Mucosa of gallbladder (tissue), 1 donor: Measurements from ENCODE around the gene OSBPL2. TPM values are rescaled to one million over a fixed set of nuclear protein-coding genes. Genes with fewer than 3 reads are reported as not detected.

Experiments
- DNase-seq: peaks from one replicate; pipeline ENCODE4 v3.0.0-alpha.2; 2020; ENCODE audit warnings: low spot score
- total RNA-seq: library from RNA; stranded (reverse); gene quantifications from one replicate; pipeline ENCODE4 v1.2.1, GENCODE V29; 2021
- donor health status: DM: no; HTN: no; CAD: no.

OSBPL2 gene
- total RNA-seq, 1 donor from 2014 or later, result 85.3 TPM

GRCh38 chr20:62326959-62327725 is 88.8 kb downstream of the OSBPL2 start:
- DNase-seq, result no peak

DNA sequence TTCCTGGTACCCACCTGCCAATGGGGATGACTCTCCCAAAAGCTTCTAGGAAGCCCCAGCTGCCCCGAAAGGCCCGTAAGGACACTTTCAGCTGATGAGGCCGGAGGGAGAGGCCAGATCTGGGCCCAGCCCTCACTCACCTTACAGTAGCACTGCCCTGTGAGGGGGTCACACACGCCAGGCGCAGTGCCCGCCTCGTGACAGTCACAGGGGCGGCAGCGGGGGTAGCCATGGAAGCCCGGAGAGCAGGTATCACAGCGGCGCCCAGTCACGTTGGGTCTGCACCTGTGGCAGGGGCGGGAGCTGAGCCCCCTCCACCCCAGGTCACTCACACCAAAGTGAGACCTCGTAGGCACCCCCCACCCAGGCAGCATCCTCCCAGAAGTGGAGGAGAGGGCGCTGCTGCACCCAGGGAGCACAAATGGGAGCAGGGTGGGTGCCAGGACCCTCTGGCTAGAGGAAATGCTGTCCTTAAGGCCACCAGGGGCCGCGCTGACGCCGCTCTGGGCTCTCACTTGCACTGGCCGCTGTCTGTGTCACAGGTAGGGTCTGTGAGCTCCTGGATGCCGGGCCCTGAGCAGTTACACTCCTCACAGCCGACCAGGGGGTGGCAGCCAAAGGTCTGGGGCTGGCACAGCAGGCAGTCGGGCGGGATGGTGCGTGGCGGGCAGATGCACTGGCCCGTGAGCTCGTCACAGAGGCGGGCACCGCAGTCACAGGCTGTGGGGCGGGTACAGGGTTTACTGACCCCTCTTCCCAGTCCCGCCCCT is 89.6 kb downstream of the OSBPL2 start:
- no peak for DNase-seq

- DNase-seq, result no peak
Measured at GRCh38 chr20:62328684-62329388, 90.5 kb downstream of the OSBPL2 start.

- DNase-seq, result no peak
Measured at GRCh38 chr20:62329389-62330377, 91.4 kb downstream of the OSBPL2 start.

DNA sequence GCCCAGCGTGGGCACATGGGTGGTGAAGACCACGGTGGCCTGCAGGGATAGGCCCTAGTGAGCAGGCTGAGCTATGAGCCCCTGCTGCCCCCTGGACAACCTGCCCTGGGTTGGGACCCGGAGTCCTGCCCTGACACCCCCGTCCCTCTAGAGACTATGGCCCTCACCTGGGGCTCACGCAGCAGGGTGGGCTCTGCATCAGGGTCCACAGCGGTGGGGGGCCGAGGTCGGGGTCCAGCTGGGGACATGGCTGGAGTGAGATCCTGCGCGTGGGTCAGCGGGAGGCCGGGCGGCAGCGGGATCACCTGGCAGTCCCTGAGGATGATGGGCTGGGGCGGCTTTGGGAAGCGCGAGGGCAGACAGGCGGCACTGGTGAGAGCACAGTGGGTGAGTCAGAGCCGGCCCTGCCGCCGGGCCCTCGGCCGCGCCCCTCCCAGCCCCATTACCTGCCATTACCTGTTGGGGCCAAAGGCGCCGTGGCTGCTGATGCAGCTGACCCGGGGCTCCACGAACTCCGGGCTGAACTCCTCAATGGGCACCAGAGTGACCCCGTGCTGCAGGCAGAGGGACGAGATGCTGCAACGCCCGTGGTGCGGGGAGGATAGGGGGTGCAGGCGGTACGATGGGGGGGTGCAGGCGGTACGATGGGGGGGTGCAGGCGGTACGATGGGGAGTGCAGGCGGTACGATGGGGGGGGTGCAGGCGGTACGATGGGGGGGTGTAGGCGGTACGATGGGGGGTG is 92.4 kb downstream of the OSBPL2 start:
- no peak for DNase-seq

DNA sequence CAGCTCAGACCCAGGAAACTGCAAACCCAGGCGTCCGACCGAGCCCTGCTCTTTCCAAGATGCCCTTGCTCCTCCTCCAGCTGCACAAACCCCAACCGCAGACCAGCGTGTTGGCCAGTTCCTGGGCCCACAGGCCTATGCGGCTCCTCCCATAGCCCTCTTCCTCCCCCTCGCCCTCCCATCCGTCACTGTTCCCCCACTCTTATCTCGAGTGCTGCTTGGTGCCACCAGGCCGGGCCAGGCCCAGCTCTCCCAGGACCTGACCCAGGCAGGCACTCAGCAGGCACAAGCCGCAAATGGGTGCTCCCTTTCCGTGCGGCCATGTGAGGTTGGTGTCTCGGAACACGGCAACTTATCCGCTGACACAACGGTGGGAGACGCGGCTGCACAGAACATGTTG is 93.0 kb downstream of the OSBPL2 start:
- DNase-seq, result no peak

DNA sequence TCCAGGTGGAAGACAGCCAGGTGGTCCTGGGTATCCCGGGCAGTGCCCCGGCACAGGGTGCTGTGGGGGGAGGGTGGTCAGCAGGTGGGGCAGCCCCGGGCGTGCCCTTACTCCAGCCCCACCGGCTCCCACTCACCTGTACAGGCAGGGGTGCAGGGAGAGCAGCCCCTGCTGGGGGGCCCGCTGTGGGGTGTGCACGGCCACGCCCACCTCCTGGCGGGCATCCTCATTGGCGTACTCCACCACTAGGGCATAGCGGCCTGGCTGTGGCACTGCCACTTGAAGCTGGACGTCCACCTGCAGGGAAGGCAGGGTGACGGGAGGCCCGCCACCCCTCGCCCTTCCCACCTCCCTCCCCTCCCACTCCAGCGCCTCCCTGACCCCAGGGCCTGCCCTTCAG is 94.1 kb downstream of the OSBPL2 start:
- no peak for DNase-seq

DNA sequence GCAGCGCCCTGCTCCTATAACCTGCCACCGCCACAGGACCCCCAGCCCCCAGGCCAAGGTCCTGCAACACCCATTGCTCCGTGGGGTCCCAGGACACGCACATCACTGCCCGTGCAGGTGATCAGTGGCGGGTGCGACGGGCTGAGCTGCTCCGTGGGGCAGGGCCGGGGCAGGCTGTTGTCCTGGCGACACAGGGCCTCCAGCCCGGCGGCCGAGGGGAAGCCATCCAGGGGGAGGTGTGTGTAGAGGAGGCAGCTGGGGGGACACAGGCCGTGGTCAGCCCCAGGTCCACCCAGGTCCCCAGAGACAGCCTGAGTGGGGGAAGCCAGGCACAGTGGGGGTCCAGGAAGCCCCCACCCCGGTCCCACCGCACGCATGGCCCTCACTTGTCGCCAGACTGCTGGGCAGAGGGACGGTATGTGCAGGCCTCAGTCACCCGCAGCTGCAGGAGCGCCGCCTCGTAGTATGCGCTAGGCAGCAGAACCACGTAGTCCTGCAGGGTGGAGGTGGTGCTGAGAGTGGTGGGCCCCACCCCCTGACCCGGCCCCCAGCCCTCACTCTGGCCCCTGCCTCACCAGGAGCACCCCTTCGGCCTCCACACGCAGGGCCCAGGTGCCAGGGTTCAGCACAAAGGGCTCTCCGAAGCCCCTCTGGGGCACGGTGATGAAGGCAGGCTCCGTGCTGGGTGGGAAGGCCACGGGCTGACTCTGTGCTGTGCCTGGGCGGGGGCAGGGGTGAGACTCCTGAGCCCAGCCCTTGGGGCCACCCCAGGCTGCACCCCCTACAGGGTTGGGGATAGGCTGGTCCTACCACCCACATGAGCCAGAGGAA is 94.9 kb downstream of the OSBPL2 start:
- no peak for DNase-seq

- DNase-seq, result no peak
Measured at GRCh38 chr20:62333820-62334595, 95.7 kb downstream of the OSBPL2 start.

DNA sequence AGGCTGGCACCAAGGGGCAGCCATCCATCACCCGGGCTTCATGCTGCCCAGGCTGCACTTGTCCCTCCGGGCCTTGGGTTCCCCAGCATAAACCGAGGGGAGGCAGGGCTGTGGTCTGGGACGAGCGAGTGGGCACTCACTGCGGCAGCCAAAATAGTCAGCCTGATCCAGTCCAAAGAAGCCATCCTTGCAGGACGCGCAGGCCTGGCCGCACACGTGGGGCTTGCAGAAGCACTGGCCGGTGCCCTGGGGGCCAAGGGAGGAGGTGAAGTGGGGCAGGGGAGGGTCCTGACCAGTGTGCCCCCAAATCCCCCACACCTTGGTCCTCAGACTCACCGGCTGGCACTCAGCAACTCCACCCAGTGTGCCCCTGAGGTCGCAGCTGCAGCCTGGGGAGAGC is 96.6 kb downstream of the OSBPL2 start:
- no peak for DNase-seq

DNA sequence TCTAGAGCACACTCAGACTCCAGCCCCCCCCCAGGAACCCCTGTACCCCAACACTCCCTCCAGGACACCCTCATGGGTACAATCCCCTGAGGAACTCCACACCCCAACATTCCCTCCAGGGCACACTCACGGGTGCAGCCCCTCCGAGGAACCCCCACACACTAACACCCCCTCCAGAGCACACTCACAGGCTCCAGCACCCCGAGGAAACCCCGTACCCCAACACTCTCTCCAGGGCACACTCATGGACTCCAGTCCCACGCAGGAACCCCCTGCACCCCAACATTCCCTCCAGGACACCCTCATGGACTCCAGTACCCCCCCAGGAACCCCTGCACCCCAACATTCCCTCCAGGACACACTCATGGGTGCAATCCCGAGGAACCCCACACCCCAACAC is 97.2 kb downstream of the OSBPL2 start:
- DNase-seq, result no peak

- DNase-seq, result no peak
Measured at GRCh38 chr20:62336329-62336728, 98.0 kb downstream of the OSBPL2 start.

DNA sequence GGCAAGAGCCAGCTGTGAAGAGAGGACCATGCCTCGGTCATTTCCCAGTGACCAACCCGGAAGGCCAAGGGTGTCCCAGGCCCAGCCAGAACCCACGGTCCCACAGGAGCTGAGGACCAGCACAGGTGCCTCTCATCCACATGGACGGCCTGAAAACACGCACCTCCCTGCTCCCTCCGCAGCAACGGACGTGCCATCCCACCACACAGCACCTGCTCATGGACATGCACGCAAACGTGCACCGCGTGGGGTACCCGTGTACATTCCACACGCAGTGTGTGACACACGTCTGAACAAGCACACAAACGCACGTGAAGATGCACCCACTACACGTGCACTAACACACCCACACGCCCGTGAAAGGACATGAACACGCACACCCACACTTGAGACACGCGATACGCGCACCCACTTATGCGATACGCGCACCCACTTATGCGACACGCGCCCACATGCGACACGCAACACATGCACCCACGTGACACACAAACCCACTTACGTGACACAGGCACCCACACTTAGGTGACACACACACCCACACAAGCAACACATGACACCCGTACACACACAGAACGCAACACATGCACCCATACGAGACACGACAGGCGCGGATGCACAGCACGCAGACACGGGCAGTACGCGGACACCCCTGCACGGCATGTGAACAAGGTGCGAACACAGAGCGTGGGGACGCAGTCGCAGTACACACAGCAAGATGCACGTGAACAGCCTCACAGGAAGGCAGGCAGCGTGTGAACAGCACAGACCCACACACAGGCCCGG is 98.6 kb downstream of the OSBPL2 start:
- DNase-seq, result no peak

DNA sequence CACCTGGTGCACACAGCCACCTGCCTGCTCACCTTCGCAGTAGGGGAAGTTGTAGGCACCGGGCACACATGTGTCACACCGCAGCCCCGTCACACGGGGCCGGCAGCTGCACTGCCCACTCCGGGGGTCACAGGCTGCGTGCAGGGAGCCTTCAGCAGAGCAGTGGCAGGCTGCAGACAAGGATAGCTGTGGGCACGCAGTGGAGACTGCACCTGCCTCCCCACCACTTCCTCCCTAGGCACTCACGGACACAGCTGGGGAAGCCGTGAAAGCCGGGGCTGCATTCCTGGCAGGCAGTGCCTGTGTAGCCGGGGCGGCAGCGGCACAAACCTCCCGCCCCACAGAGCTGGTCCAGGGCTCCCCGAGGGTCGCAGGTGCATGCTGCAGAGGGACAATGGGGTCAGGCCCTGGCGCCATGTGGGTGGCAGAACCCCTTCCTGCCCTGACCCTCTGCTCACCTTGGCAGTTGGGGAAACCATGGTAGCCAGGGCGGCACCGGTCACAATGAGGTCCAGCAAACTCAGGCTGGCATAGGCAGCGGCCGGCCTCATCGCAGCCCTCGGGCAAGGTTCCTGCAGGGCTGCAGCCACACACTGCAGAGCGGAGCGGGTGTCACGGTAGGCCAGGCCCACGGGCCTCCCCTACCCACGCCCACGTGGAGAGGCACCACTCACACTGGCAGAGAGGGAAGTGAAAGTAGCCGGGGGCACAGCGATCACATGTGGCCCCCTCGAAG is 99.4 kb downstream of the OSBPL2 start:
- no peak for DNase-seq

- DNase-seq, result no peak
Measured at GRCh38 chr20:62338294-62338620, 99.9 kb downstream of the OSBPL2 start.

GRCh38 chr20:62339647-62340062 is 101.3 kb downstream of the OSBPL2 start:
- no peak for DNase-seq

DNA sequence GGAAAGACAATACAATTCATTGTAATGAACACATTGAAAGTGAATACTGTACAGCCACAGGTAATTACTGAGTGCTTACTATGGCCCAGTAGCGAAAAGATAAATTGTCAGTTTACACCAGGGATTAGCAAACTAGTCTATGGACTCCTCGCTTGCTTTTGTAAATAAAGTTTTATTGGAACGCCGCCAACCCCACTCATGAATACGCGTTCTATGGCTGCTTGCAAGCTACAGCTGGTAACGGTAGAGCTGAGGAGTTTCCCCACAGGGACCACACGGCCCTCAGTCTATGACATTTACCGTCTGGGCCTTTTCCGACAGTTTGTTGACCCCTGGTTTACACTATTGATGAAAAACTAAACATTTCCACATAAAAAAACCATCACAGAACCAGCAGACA is 104.6 kb downstream of the OSBPL2 start:
- no peak for DNase-seq

- DNase-seq, result no peak
Measured at GRCh38 chr20:62344092-62344491, 105.8 kb downstream of the OSBPL2 start.
